NCI-H748 treated with DMSO at 0.1 percent for 48 hours (cell line): ENCODE measurements around the gene SPPL2C.
"Not testable (repeated sequence)": the region's sequence is repeated elsewhere in the genome, so short reads cannot be mapped to it uniquely, and the experiment has no call there.

Experiments
- DNase-seq: peaks from one replicate; lab custom pipeline; 2025; lab: John Stamatoyannopoulos, UW

The SPPL2C gene

GRCh38 chr17:45851022-45851421 lies 6.3 kb downstream of the SPPL2C start:
- DNase-seq = no peak

GRCh38 chr17:45851464-45851863 lies 6.8 kb downstream of the SPPL2C start:
- no peak for DNase-seq

GRCh38 chr17:45851873-45852272 lies 7.2 kb downstream of the SPPL2C start:
- no peak for DNase-seq

DNA sequence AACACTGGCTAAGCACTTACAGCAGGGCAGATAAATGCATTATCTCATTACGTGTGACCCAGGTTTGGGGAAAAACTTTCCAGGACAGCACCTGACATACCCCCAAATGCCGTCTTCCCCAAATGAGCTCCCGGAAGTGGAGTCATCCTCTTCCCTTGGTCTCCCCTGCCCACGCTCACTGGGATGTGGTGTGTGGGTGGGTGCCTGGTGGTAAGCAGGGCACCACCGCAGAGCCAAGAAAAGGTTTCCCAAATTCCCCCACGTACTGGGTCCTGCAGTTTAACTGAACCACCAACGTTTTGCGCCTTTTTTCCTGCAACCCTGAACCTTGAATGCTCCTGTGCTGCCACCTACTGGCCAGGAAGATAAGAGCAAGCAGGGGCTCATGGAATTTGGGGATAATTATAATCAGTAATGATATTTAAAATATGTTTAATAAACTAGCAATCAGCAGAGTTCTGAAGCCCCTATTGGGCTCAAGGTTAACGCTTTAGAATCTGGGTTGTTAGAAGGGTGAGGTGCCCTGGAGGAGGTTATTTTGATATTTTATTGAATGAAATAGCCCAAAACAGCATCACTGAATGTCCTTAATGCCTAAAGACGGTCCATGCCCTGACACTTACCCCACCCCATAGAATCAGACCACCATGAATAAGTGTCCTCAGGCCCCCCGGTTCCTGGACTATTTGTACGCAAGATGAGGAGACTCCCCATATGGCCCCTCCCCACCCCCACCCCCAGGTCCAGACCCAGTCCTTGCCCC lies 8.0 kb downstream of the SPPL2C start:
- peak; percentile 47 for DNase-seq

DNA sequence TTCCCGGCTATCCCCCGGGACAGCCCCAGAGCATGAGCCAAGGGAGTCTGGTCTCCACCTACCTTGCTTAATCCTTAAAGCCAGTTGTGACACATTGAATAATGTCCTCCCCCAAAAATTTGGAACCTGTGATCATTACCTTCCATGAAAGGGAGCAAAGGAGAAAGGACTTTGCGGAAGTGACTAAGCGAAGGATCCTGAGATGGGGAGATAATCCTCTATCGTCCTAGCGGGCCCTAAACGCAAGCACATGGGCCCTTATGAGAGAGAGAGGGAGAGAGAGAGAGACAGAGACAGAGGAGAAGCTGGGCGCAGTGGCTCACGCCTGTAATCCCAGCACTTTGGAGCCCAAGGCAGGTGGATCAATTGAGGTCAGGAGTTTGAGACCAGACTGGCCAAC lies 9.5 kb downstream of the SPPL2C start:
- no peak for DNase-seq

- DNase-seq = no peak
Observed at GRCh38 chr17:45855691-45856336, 11.1 kb downstream of the SPPL2C start.

DNA sequence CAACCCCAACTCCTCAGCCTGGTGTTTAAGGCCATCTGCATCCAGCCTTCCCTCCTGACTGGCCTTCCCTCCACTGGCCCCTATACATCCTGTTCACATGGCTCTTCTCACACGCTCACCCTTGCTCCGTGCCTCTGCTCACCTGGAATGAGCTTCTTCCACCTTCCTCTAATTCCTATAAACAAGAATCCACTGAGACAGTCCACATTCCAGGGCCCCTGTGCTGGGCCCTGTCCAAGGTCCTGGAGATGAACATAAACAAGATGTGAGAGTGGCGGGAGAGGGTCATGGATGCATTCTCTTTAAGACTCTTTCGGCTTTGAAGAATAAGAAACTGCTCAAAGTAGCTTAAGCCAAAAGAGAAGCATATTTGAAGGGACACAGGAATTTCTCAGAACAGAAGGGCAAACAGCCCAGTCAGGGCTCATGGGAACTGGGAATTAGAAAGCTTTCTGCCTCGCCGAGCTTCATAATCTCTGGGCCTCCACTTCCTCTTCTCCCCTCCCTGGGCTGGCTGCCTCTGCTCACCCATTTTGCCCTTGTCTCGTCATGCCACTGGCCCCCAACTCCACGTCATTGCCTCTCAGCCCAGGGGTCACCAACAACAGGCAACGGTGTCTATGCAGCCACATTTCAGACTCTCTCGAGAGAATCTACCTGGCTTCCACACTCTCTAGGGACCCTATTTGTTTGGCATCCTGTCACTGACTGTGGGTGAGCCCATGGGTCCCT lies 13.5 kb downstream of the SPPL2C start:
- DNase-seq = no peak

DNA sequence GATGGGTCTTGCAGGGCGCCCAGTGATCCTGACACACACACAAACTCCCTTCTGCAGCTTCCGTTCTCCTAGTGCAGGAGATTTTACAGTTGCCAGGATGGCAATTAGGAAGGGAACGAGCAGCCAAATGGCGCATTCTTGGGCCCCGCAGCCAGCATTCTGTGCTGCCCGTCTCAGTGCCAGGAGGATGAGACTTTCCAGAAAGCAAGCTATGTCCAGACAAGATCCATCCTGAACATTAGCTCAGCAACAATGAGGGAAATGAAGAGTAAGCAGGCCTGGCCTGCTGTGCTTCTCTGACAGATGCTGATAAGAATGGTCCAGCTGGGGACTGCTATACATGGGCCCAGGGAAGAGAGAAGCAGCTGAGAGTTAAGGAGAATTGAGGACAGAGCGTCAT lies 16.5 kb downstream of the SPPL2C start:
- DNase-seq = no peak

DNA sequence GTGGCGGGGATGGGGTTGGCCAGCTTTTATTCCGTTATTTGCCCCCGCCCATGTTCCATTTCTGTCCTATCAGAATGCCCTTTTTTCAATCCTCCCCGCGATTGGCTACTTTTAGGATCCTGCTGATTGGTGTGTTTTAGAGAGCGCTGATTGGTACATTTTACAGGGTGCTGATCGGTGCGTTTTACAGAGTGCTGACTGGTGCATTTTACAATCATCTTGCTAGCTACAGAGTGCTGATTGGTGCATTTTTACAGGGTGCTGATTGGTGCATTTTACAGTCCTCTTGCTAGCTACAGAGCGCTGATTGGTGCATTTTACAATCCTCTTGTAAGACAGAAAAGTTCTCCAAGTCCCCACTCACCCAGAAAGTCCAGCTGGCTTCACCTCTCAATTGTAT lies 17.4 kb downstream of the SPPL2C start:
- DNase-seq = not testable (repeated sequence)

DNA sequence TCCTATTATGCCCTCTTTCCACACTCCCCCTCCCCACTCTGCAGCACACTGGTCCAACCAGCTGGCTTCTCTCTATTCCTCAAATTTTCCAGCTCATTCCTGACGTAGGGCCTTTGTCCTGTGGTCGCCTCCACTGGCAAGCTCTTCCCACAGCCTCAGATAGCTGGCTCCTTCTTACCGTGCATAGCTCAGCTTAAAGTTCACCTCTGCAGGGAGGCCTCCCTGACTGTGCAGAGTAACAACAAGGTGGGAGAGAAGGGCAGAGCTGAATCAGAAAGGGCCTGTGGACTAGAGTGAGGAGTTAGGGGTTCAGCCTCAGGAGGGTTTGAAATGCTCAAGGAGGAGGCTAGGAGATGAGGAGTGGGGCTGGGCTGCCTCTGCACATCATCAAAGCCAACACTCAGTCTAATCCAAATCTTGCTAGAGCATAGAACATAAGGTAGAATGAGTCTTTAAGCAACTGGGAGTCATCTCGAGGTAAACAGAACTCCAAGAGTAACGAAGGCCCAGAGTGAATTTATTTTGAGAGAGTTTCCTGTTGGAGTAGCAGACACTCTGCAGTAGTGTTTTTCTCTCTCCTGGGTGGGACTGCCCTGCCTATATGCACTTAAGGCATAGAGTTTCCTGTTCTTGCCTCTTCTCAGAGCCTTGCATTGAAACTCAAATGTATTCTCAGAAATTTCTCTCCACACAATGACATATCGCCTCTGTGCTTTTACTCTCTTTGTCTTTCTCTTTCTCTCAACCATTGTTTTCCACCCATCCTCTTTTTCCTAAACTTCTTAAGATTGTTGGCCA lies 19.4 kb downstream of the SPPL2C start:
- DNase-seq = no peak

GRCh38 chr17:45867171-45867570 lies 22.5 kb downstream of the SPPL2C start:
- DNase-seq = no peak

- no peak for DNase-seq
Observed at GRCh38 chr17:45867702-45868101, 23.0 kb downstream of the SPPL2C start.

GRCh38 chr17:45868276-45868675 lies 23.6 kb downstream of the SPPL2C start:
- no peak for DNase-seq

- DNase-seq = no peak
Observed at GRCh38 chr17:45869676-45870341, 25.1 kb downstream of the SPPL2C start.

GRCh38 chr17:45870342-45870974 lies 25.8 kb downstream of the SPPL2C start:
- DNase-seq = no peak

- DNase-seq = no peak
Observed at GRCh38 chr17:45871718-45872117, 27.0 kb downstream of the SPPL2C start.

GRCh38 chr17:45873728-45874127 lies 29.0 kb downstream of the SPPL2C start:
- no peak for DNase-seq

DNA sequence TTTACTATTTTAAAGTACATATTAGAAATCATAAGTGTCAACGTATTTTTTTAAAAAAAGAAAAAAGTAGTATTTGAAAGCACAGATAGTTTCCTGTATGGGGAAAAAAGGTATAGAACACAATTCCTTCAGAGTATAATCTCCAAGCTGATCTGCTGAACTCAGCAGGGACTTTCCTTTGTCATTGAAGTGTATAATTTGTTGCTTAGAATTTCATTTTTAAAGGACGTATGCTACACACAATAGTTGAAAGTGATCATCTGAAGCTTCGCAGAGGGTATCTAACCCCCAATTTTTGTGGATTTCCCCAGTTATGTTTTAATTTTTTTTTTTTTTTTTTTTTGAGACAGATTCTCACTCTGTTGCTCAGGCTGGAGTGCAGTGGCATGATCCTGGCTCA lies 29.5 kb downstream of the SPPL2C start:
- DNase-seq = no peak

DNA sequence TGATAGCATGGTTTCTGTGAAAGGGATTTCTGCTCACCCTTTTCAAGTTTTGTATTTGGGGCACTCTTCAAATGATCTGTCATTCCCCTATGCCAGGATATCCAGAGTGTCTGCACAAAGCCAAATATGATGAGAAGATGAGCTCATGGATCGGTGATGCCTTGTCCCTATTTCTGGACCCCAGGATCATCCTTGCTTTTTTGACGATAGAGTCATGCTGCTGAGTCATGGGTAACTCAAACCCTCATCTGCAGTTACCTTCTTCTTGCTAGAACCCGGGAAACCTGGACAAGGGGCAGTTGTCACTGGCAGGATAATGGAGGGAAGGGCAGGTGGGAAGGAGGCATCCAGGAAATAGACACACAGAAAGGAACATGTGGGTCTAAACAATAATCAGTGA lies 31.9 kb downstream of the SPPL2C start:
- no peak for DNase-seq

DNA sequence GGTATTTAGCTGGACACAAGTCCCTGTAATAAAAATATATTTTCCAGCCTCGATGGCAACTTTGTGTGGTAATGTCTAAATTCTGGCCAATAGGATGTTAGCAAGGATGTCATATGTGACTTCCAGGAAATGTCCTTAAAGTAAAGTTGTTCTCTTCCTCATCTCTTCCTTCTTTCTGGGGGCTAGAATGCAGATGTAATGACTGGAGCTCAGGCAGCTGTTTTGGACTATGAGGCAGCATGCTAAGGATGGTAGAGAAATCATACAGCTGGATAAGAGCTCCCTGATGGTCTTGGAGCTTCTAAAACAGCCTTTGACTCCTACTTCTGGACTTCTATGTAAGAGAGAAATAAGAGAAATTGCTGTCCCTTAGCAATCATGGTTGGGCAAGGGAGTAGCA lies 32.8 kb downstream of the SPPL2C start:
- DNase-seq = no peak

- DNase-seq = no peak
Observed at GRCh38 chr17:45883063-45883462, 38.4 kb downstream of the SPPL2C start.
